PC-3 (cell line): Measurements from ENCODE around the gene MPG. TPM values are rescaled to one million over a fixed set of nuclear protein-coding genes. Genes with fewer than 3 reads are reported as not detected.

Experiments
- ATAC-seq: fragments of 200-7000 bp; cut with Tn5 transposase; 2 replicates; pipeline ENCODE4 v1.9.1; 2020; ENCODE audit warnings: mild to moderate bottlenecking, moderate library complexity
- BruUV-seq: library from RNA; stranded (reverse); fragments of 400-500 nt; replicated peaks from 2 replicates; lab custom pipeline; 2021; lab: Mats Ljungman, UMichigan
- CTCF ChIA-PET: fragments of 300-600 bp; sonication (Branson Sonifier 250); formaldehyde crosslinking; loops from one replicate; lab custom pipeline; 2022; ENCODE audit warnings: antibody characterized with exemption; lab: Charles Lee
- POLR2A ChIA-PET: fragments of 300-600 bp; sonication (Branson Sonifier 250); formaldehyde crosslinking; loops from one replicate; lab custom pipeline; 2022; ENCODE audit warnings: antibody characterized with exemption; ENCODE audit not compliant: unreplicated experiment; lab: Charles Lee
- DNase-seq: peaks from one replicate; pipeline ENCODE4 v3.0.0-alpha.2; 2015
- H2AFZ ChIP-seq: fragments of 300-600 bp; sonication (generic); 2 replicates; pipeline ENCODE4 v1.6.0; 2016; ENCODE audit warnings: antibody characterized with exemption, low read length
- H3F3A ChIP-seq: fragments of 300-600 bp; sonication (generic); one replicate; pipeline ENCODE4 v1.6.0; 2017; ENCODE audit warnings: antibody characterized with exemption, low read length, control low read depth, mild to moderate bottlenecking; ENCODE audit not compliant: unreplicated experiment
- H3K27ac ChIP-seq: fragments of 300-600 bp; sonication (generic); 2 replicates; pipeline ENCODE4 v1.5.1; 2016; ENCODE audit warnings: mild to moderate bottlenecking, low read length
- H3K27me3 ChIP-seq: fragments of 300-600 bp; sonication (generic); 2 replicates; pipeline ENCODE4 v1.6.1; 2016; ENCODE audit warnings: low read length, mixed read lengths
- H3K36me3 ChIP-seq: fragments of 300-600 bp; sonication (generic); 2 replicates; pipeline ENCODE4 v1.6.1; 2016; ENCODE audit warnings: low read depth, mixed run types, low read length, mixed read lengths
- H3K4me1 ChIP-seq: fragments of 300-600 bp; sonication (generic); 2 replicates; pipeline ENCODE4 v1.5.1; 2016; ENCODE audit warnings: low read length; ENCODE audit not compliant: insufficient read depth
- H3K4me2 ChIP-seq: fragments of 300-600 bp; sonication (generic); 2 replicates; pipeline ENCODE4 v1.6.0; 2016; ENCODE audit warnings: low read length
- H3K4me3 ChIP-seq: fragments of 300-600 bp; sonication (generic); 2 replicates; pipeline ENCODE4 v1.5.1; 2016; ENCODE audit warnings: mild to moderate bottlenecking, low read length, mixed read lengths
- H3K79me2 ChIP-seq: fragments of 300-600 bp; sonication (generic); 2 replicates; pipeline ENCODE4 v1.6.1; 2017; ENCODE audit warnings: low read length, mixed read lengths
- H3K9ac ChIP-seq: fragments of 300-600 bp; sonication (generic); 2 replicates; pipeline ENCODE4 v1.6.0; 2016; ENCODE audit warnings: mild to moderate bottlenecking, low read length
- H3K9me2 ChIP-seq: fragments of 300-600 bp; sonication (generic); replicated peaks from 2 replicates; pipeline ENCODE4 v1.6.1; 2016; ENCODE audit warnings: mixed run types, low read length, mixed read lengths
- H3K9me3 ChIP-seq: fragments of 300-600 bp; sonication (generic); 2 replicates; pipeline ENCODE4 v1.6.1; 2016; ENCODE audit warnings: low read length, mixed read lengths
- H4K20me1 ChIP-seq: fragments of 300-600 bp; sonication (generic); 2 replicates; pipeline ENCODE4 v1.6.1; 2016; ENCODE audit warnings: low read length, mixed read lengths
- EZH2 ChIP-seq: fragments of 300-600 bp; sonication (generic); IDR thresholded peaks from one replicate; pipeline ENCODE4 v1.6.1; 2017; ENCODE audit warnings: antibody characterized with exemption, mild to moderate bottlenecking, low read length; ENCODE audit not compliant: unreplicated experiment
- EZH2phosphoT487 ChIP-seq: fragments of 300-600 bp; sonication (generic); IDR thresholded peaks from 2 replicates; pipeline ENCODE4 v1.6.1; 2018; ENCODE audit warnings: mild to moderate bottlenecking, antibody characterized with exemption, low read length, borderline replicate concordance
- intact Hi-C: fragments of 100-400 bp; cut with micrococcal nuclease; formaldehyde crosslinking; loops from 2 replicates; pipeline ENCODE4 v1.9.0; 2023
- total RNA-seq: library from RNA; depleted of rRNA; stranded (reverse); fragments of >200 nt; gene quantifications from 2 replicates; pipeline ENCODE4 v1.2.3, GENCODE V29; 2014
- TF ChIP-seq, protein P1 (sequence below): fragments of 300-600 bp; sonication (generic); conservative IDR thresholded peaks from 2 replicates; pipeline ENCODE4 v1.5.1; 2017; ENCODE audit warnings: antibody characterized with exemption, low read depth, mild to moderate bottlenecking, low read length

The MPG gene
- total RNA-seq, 1 experiment from 2014 or later: 147 TPM

DNA sequence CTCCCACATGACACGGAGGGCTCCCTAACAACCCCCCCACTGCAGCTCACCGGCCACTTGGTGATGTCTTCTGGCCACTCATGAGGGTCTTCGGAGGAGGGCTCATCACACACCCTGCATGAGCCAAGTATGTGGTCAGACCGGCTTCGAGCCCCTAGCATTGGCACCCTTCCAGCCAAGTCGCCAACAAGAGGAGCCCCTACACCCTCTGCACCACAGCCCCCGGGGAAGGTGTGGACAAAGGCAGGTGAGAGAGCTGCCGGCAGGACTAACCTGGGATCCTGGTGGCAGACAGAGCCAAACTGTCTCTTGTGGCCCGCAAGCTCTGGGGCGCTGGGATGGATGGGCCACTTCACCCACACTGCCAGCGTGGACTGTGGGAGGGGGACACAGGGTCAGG, 17.9 kb upstream of the MPG start:
- Histone ChIP-seq H3K9me3 (no peaks in the 10 kb centered on the region), H3K4me2 (no peak overlapping the region), H3K27ac (no peak overlapping the region), H3K36me3 (no peaks in the 10 kb centered on the region; the same call in 1 of the 2 replicates), H3F3A (no peaks in the 10 kb centered on the region), H3K4me3 (no peak overlapping the region), H3K4me1 (no peaks in the 10 kb centered on the region), H3K9me2 (no peaks in the 10 kb centered on the region), H3K27me3 (no peaks in the 10 kb centered on the region), H3K9ac (no peak overlapping the region), H4K20me1 (no peaks in the 10 kb centered on the region), H2AFZ (no peak overlapping the region), H3K79me2 (0 out of 2 replicates have a peak, but pooled peaks cover under 1% of the 10 kb centered on the region)
- ChIA-PET POLR2A (no interaction called here), CTCF (no interaction called here)
- TF ChIP-seq EZH2 (no peak), EZH2phosphoT487 (no peak)
- TF ChIP-seq, protein P1, sequence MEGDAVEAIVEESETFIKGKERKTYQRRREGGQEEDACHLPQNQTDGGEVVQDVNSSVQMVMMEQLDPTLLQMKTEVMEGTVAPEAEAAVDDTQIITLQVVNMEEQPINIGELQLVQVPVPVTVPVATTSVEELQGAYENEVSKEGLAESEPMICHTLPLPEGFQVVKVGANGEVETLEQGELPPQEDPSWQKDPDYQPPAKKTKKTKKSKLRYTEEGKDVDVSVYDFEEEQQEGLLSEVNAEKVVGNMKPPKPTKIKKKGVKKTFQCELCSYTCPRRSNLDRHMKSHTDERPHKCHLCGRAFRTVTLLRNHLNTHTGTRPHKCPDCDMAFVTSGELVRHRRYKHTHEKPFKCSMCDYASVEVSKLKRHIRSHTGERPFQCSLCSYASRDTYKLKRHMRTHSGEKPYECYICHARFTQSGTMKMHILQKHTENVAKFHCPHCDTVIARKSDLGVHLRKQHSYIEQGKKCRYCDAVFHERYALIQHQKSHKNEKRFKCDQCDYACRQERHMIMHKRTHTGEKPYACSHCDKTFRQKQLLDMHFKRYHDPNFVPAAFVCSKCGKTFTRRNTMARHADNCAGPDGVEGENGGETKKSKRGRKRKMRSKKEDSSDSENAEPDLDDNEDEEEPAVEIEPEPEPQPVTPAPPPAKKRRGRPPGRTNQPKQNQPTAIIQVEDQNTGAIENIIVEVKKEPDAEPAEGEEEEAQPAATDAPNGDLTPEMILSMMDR: no peak
- DNase-seq (no peak), ATAC-seq (no peak)
- intact Hi-C loops: no loop called here
- no TSS peak for BruUV-seq

- ATAC-seq (no peak), DNase-seq (no peak)
- Histone ChIP-seq H3K27me3 (no peaks in the 10 kb centered on the region), H3K79me2 (no peaks in the 10 kb centered on the region), H3K4me3 (no peak overlapping the region), H4K20me1 (no peaks in the 10 kb centered on the region), H3K9me2 (no peaks in the 10 kb centered on the region), H2AFZ (no peak overlapping the region), H3K27ac (no peak overlapping the region), H3K9me3 (no peaks in the 10 kb centered on the region), H3K9ac (no peak overlapping the region), H3K4me1 (peaks cover 4% of the 10 kb centered on the region; the same call in 1 of the 2 replicates), H3K4me2 (no peak overlapping the region), H3K36me3 (no peaks in the 10 kb centered on the region; the same call in 1 of the 2 replicates), H3F3A (no peaks in the 10 kb centered on the region)
- intact Hi-C loops: no loop called here
- ChIA-PET CTCF (no interaction called here), POLR2A (no interaction called here)
- BruUV-seq: no TSS peak
- TF ChIP-seq EZH2: no peak
- TF ChIP-seq EZH2phosphoT487: no peak
- TF ChIP-seq, protein P1: no peak
These were observed 16.8 kb upstream of the MPG start for GRCh38 chr16:60929-61878.

DNA sequence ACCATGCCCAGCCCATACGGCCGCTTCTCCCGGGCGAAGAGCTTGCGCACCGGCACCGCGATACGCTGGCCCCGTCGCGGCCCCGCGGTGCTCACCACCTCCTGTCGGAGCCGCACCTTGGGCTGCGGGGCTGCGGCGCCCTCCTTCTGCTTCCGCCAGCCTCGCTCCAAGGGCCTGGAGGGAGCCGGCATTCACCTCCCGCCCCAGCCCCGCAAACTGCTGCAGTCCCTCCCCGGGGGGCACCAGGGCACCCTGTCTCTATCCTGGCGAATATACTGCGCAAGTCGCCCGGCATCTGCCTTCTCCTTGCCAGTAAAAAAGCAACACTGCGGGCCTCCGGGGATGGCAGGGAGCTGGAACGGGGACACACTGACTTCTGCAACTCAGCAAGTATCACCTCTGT, 16.1 kb upstream of the MPG start:
- BruUV-seq: no TSS peak
- no peaks in the 10 kb centered on the region for H3K27me3 ChIP-seq
- POLR2A ChIA-PET: no interaction called here
- no peaks in the 10 kb centered on the region for H3K9me3 ChIP-seq
- H3K4me2 ChIP-seq: no peak overlapping the region
- no peaks in the 10 kb centered on the region for H3K79me2 ChIP-seq
- CTCF ChIA-PET: no interaction called here
- H3K9me2 ChIP-seq: no peaks in the 10 kb centered on the region
- H3K4me1 ChIP-seq: peaks cover 4% of the 10 kb centered on the region; the same call in 1 of the 2 replicates
- H4K20me1 ChIP-seq: no peaks in the 10 kb centered on the region
- no peaks in the 10 kb centered on the region for H3K36me3 ChIP-seq
- ATAC-seq: no peak
- no peak overlapping the region for H3K9ac ChIP-seq
- no peaks in the 10 kb centered on the region for H3F3A ChIP-seq
- intact Hi-C loops: no loop called here
- no peak for DNase-seq
- no peak overlapping the region for H3K4me3 ChIP-seq
- H3K27ac ChIP-seq: no peak overlapping the region
- no peak overlapping the region for H2AFZ ChIP-seq
- no peak for TF ChIP-seq EZH2phosphoT487
- no peak for TF ChIP-seq EZH2
